ENCODE measurements around the gene AMER2. TPM values are rescaled to one million over a fixed set of nuclear protein-coding genes. Genes with fewer than 3 reads are reported as not detected.

AMER2 gene, protein sequence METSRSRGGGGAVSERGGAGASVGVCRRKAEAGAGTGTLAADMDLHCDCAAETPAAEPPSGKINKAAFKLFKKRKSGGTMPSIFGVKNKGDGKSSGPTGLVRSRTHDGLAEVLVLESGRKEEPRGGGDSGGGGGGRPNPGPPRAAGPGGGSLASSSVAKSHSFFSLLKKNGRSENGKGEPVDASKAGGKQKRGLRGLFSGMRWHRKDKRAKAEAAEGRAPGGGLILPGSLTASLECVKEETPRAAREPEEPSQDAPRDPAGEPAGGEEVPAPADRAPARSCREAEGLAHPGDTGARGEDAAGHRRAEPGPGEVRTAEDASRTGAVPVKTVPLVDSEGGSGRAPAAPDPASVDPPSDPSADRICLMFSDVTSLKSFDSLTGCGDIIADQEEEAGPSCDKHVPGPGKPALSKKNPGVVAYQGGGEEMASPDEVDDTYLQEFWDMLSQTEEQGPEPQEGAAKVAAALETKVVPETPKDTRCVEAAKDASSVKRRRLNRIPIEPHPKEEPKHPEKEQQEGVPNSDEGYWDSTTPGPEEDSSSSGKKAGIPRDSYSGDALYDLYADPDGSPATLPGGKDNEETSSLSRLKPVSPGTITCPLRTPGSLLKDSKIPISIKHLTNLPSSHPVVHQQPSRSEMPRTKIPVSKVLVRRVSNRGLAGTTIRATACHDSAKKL
- total RNA-seq (1 to 10 TPM; 1.5 to 2.9 TPM), polyA plus RNA-seq (ENCODE audit: insufficient read depth, low read depth, low replicate concordance) (2.3 TPM)
- long read RNA-seq, donor 1, partial matches to known transcripts, result 0 of 1 reads
- long read RNA-seq, donor 1, other reads (novel, unspliced or antisense), result 0 of 1 reads
- long read RNA-seq, donor 2, result 0 reads

DNA sequence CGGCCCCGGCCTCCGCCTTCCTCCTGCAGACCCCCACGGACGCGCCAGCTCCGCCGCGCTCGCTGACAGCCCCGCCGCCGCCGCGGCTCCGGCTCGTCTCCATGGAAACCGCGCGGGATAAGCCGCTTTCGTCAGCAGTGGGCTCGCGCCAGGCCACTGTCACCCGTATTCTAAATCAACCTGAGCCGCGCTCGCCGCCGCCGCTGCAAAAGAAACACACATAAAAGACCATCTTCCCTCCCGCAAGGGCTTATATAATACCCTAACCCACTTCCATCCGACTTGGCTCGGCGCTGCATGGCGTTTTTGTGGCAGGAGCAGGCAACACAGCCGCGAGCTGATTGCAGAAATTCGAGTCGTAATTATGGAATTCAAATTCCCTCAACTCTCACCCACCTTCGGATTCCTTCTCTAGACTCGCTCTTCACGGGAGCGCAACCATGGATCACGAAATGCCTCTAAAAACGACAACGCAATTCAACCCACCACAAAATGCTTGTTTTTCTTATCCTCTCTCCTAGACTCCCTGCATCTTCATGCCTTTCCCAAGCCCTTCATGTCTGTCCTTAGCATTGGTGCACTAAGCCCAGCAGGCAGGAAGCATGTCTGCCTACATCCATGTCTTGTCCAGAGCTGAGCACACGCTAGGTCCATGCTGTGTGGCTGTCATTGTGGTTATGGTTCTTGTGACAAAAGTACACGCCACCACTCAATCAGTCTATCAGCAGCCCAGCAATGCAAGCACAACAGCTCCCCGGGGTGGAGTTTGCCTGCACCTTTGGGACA, at the start of gene AMER2:
Gene AMER2 (minus strand): TSS at position 772 of the 786 bp plus-strand sequence. CDS start 669 bp downstream, at position 103.
- WGBS, 2 donors, result 3% methylated on average over 44 to 50 of the region's 50 CpGs
- Histone ChIP-seq H3K4me1 (peaks cover 5% of the 10 kb centered on the region), H3K4me3 (peak within 1 kb of the TSS; percentile 39 to 53), H3K27ac (no peak within 1 kb of the TSS), H3K27me3 (no peaks in the 10 kb centered on the region), H3K36me3 (ENCODE audit: low read depth, missing control alignments) (no peaks in the 10 kb centered on the region), H3K9me3 (no peaks in the 10 kb centered on the region)
- peak; percentile 72 for DNase-seq
- intact Hi-C loops (cut with DNase I; ENCODE audit: low total_unique reads), result no loop called here
- TF ChIP-seq, protein P1, sequence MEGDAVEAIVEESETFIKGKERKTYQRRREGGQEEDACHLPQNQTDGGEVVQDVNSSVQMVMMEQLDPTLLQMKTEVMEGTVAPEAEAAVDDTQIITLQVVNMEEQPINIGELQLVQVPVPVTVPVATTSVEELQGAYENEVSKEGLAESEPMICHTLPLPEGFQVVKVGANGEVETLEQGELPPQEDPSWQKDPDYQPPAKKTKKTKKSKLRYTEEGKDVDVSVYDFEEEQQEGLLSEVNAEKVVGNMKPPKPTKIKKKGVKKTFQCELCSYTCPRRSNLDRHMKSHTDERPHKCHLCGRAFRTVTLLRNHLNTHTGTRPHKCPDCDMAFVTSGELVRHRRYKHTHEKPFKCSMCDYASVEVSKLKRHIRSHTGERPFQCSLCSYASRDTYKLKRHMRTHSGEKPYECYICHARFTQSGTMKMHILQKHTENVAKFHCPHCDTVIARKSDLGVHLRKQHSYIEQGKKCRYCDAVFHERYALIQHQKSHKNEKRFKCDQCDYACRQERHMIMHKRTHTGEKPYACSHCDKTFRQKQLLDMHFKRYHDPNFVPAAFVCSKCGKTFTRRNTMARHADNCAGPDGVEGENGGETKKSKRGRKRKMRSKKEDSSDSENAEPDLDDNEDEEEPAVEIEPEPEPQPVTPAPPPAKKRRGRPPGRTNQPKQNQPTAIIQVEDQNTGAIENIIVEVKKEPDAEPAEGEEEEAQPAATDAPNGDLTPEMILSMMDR (IDR thresholded peaks at IDR 0.05), result no peak
- no peak for TF ChIP-seq POLR2A (IDR thresholded peaks at IDR 0.05)

DNA sequence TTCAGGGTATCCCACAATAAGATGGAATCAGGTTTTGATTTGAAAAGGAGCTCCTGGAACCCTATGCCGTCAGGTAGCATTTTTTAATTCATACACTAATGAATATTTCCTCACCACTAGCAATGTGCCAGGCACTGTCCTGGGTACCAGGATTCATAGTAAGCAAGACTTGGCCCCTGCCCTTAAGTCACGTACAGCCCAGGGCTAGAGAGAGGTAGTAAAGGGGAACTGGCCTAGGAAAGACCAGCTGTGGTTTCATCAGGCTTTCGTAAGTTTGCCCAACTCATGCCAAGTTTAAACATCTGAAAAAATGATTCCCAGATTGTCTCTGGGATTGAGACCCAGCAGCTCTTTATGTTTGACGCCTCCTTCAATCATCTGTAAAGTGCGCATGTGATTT, 45.9 kb upstream of the AMER2 start:
- TF ChIP-seq POLR2A (IDR thresholded peaks at IDR 0.05), result no peak
- TF ChIP-seq, protein P1 (IDR thresholded peaks at IDR 0.05), result no peak
- intact Hi-C loops (cut with DNase I; ENCODE audit: low total_unique reads), result no loop called here
- WGBS, 2 donors, result 80 to 86% methylated on average over 5 of the region's 5 CpGs

DNA sequence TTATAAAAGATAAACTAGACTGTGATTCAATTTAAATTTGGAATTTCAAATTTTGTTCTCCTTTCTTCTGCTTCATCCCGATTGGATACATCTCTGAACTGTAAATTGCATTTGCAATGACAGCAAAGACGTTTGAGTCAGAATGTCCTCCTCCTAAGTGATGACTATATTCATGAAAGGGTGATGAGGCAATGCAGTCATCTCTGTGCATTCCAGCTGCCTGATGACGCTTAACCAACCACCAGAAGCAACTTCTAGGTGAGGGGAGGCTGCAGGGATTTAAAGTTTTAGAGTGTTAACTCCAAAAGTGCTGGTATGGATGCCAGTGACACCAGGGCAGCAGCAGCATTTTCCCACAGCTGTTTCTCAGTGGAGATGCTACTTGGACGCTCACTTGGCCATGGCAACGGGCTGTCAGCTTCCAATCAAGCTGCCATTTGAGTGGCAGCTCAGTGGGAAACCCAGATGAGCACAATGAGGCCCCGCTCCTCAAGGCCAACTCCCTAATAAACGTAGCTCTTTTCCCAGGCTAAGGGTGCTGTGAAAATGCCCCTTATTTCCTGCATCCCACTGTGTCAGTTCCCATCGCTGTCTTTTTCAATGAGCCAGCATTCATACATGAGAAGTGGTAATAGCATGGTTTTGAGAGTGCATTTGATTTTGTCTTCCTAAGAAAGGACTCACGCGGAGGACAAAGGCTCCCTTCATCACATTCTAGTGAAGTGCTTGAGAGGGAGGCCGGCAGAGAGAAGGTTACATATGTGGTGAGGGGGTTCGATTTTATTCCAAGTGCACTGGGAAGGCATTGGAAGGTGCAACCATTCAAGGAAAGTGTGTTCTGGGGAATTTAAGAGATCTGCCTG, 45.2 kb upstream of the AMER2 start:
- Histone ChIP-seq H3K27me3 (no peaks in the 10 kb centered on the region), H3K4me3 (no peak overlapping the region), H3K27ac (no peak overlapping the region), H3K36me3 (ENCODE audit: low read depth, missing control alignments) (no peaks in the 10 kb centered on the region), H3K4me1 (no peaks in the 10 kb centered on the region), H3K9me3 (no peaks in the 10 kb centered on the region)
- intact Hi-C loops (cut with DNase I; ENCODE audit: low total_unique reads), result no loop called here
- DNase-seq, result no peak
- WGBS, 2 donors, result 60% methylated on average over 12 of the region's 12 CpGs
- TF ChIP-seq, protein P1 (IDR thresholded peaks at IDR 0.05), result no peak
- no peak for TF ChIP-seq POLR2A (IDR thresholded peaks at IDR 0.05)

More for the DNA sequence above, 45.9 kb upstream of the AMER2 start:
- no peaks in the 10 kb centered on the region for H3K4me1 ChIP-seq
- no peaks in the 10 kb centered on the region for H3K27me3 ChIP-seq
- DNase-seq, result no peak
- no peak overlapping the region for H3K27ac ChIP-seq
- no peak overlapping the region for H3K4me3 ChIP-seq
- no peaks in the 10 kb centered on the region for H3K36me3 ChIP-seq (ENCODE audit: low read depth, missing control alignments)
- no peaks in the 10 kb centered on the region for H3K9me3 ChIP-seq

DNA sequence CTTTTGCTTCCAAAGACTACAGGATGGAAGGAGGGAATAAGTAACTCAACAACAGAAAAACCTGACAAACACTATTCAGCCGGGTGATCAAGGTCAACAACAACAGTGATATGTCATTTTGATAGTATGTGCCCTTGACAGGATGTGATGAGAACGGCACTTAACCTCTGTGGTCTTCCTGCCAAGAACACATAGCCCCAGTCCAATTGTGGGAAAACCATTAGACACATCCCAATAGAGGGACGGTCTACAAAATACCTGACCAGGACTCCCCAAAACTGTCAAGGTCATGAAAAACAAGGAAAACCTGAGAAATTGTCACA, 43.1 kb upstream of the AMER2 start:
- Histone ChIP-seq H3K36me3 (ENCODE audit: low read depth, missing control alignments) (no peaks in the 10 kb centered on the region), H3K27me3 (no peaks in the 10 kb centered on the region), H3K4me1 (no peaks in the 10 kb centered on the region), H3K4me3 (no peak overlapping the region), H3K27ac (no peak overlapping the region), H3K9me3 (no peaks in the 10 kb centered on the region)
- WGBS, 2 donors, result 43 to 47% methylated on average over 3 of the region's 3 CpGs
- intact Hi-C loops (cut with DNase I; ENCODE audit: low total_unique reads), result no loop called here
- no peak for TF ChIP-seq POLR2A (IDR thresholded peaks at IDR 0.05)
- TF ChIP-seq, protein P1 (IDR thresholded peaks at IDR 0.05), result no peak
- no peak for DNase-seq

Data from testis (tissue), 5 donors.